Stimulated activated CD8-positive, alpha-beta memory T cell treated with anti-CD3 and anti-CD28 coated beads, Interleukin-4, amount 100 ng/mL, for 48 hours (primary cell): ENCODE results near the gene SLC35G4.
"Not testable (repeated sequence)": the region's sequence is repeated elsewhere in the genome, so short reads cannot be mapped to it uniquely, and the experiment has no call there.

Experiments
- DNase-seq: peaks from one replicate; pipeline ENCODE4 v3.0.0-alpha.2; 2020

SLC35G4 gene

GRCh38 chr18:11609488-11609887 is at the start of gene SLC35G4:
Gene SLC35G4 (plus strand): TSS chr18:11609596. CDS start chr18:11609596, 0 bp downstream.
- not testable (repeated sequence) for DNase-seq

GRCh38 chr18:11561293-11561692 is 48.1 kb upstream of the SLC35G4 start:
- no peak for DNase-seq

- no peak for DNase-seq
Measured at GRCh38 chr18:11565716-11566115, 43.7 kb upstream of the SLC35G4 start.

GRCh38 chr18:11566236-11566965 is 43.0 kb upstream of the SLC35G4 start:
- DNase-seq, result no peak

GRCh38 chr18:11567396-11567795 is 42.0 kb upstream of the SLC35G4 start:
- DNase-seq, result no peak

GRCh38 chr18:11570073-11570588 is 39.3 kb upstream of the SLC35G4 start:
- DNase-seq, result no peak

- no peak for DNase-seq
Measured at GRCh38 chr18:11570769-11571412, 38.5 kb upstream of the SLC35G4 start.

GRCh38 chr18:11572201-11572600 is 37.2 kb upstream of the SLC35G4 start:
- no peak for DNase-seq

- no peak for DNase-seq
Measured at GRCh38 chr18:11574545-11574944, 34.9 kb upstream of the SLC35G4 start.

GRCh38 chr18:11577271-11578112 is 31.9 kb upstream of the SLC35G4 start:
- no peak for DNase-seq

- no peak for DNase-seq
Measured at GRCh38 chr18:11578799-11579198, 30.6 kb upstream of the SLC35G4 start.

GRCh38 chr18:11579916-11580315 is 29.5 kb upstream of the SLC35G4 start:
- DNase-seq, result no peak

- no peak for DNase-seq
Measured at GRCh38 chr18:11581286-11581685, 28.1 kb upstream of the SLC35G4 start.

- no peak for DNase-seq
Measured at GRCh38 chr18:11585596-11585995, 23.8 kb upstream of the SLC35G4 start.

GRCh38 chr18:11586896-11587295 is 22.5 kb upstream of the SLC35G4 start:
- no peak for DNase-seq

GRCh38 chr18:11587432-11587831 is 22.0 kb upstream of the SLC35G4 start:
- no peak for DNase-seq

- no peak for DNase-seq
Measured at GRCh38 chr18:11587846-11588245, 21.6 kb upstream of the SLC35G4 start.

- no peak for DNase-seq
Measured at GRCh38 chr18:11591957-11592356, 17.4 kb upstream of the SLC35G4 start.

GRCh38 chr18:11600321-11600720 is 9.1 kb upstream of the SLC35G4 start:
- DNase-seq, result no peak

GRCh38 chr18:11607906-11608305 is 1.5 kb upstream of the SLC35G4 start:
- no peak for DNase-seq

- DNase-seq, result not testable (repeated sequence)
Measured at GRCh38 chr18:11608618-11609017, 778 bp upstream of the SLC35G4 start.

- DNase-seq, result not testable (repeated sequence)
Measured at GRCh38 chr18:11613073-11613472, 3.7 kb downstream of the SLC35G4 start.

GRCh38 chr18:11613611-11614010 is 4.2 kb downstream of the SLC35G4 start:
- not testable (repeated sequence) for DNase-seq
